PC-9 (cell line): ENCODE results near the gene PHF20. TPM values are rescaled to one million over a fixed set of nuclear protein-coding genes. Genes with fewer than 3 reads are reported as not detected.

Experiments
- BruUV-seq: library from RNA; stranded (reverse); fragments of 400-500 nt; replicated peaks from 2 replicates; lab custom pipeline; 2021; lab: Mats Ljungman, UMichigan
- CTCF ChIA-PET: fragments of 300-600 bp; sonication (Branson Sonifier 250); formaldehyde crosslinking; loops from one replicate; lab custom pipeline; 2022; ENCODE audit warnings: antibody characterized with exemption; lab: Charles Lee
- POLR2A ChIA-PET: fragments of 300-600 bp; sonication (Branson Sonifier 250); formaldehyde crosslinking; loops from one replicate; lab custom pipeline; 2022; ENCODE audit warnings: antibody characterized with exemption; ENCODE audit not compliant: unreplicated experiment; lab: Charles Lee
- DNase-seq, 2 experiments: peaks; one replicate each; pipeline versions ENCODE4 v3.0.0 to v3.0.0-alpha.2; 2015 to 2022; ENCODE audit warnings: mixed read lengths in 1 of 2
- H2AFZ ChIP-seq: fragments of 200-600 bp; sonication (generic); 2 replicates; pipeline ENCODE4 v1.8.1; 2017; ENCODE audit warnings: antibody characterized with exemption
- H3F3A ChIP-seq: fragments of 200-600 bp; sonication (generic); 2 replicates; pipeline ENCODE4 v1.8.1; 2017; ENCODE audit warnings: antibody characterized with exemption, mild to moderate bottlenecking, low read depth; ENCODE audit not compliant: insufficient read depth
- H3K27ac ChIP-seq: fragments of 200-600 bp; sonication (generic); 2 replicates; pipeline ENCODE4 v1.6.1; 2016; ENCODE audit warnings: mixed run types
- H3K27me3 ChIP-seq: fragments of 200-600 bp; sonication (generic); 2 replicates; pipeline ENCODE4 v1.6.1; 2016; ENCODE audit warnings: low read depth, mixed run types; ENCODE audit not compliant: insufficient read depth
- H3K36me3 ChIP-seq: fragments of 200-600 bp; sonication (generic); 2 replicates; pipeline ENCODE4 v1.6.1; 2016; ENCODE audit warnings: low read depth, mixed run types
- H3K4me1 ChIP-seq: fragments of 200-600 bp; sonication (generic); replicated peaks from 2 replicates; pipeline ENCODE4 v1.6.1; 2016; ENCODE audit warnings: mixed run types; ENCODE audit not compliant: insufficient read depth
- H3K4me2 ChIP-seq: fragments of 200-600 bp; sonication (generic); 2 replicates; pipeline ENCODE4 v1.6.1; 2017; ENCODE audit warnings: mixed run types
- H3K4me3 ChIP-seq: fragments of 200-600 bp; sonication (generic); 2 replicates; pipeline ENCODE4 v1.6.1; 2016; ENCODE audit warnings: mixed run types
- H3K79me2 ChIP-seq: fragments of 200-600 bp; sonication (generic); 2 replicates; pipeline ENCODE4 v1.6.1; 2017; ENCODE audit warnings: low read depth, mixed run types
- H3K9me2 ChIP-seq: fragments of 200-600 bp; sonication (generic); 2 replicates; pipeline ENCODE4 v1.8.1; 2017; ENCODE audit warnings: mild to moderate bottlenecking; ENCODE audit not compliant: insufficient read depth
- H3K9me3 ChIP-seq: fragments of 200-600 bp; sonication (generic); 2 replicates; pipeline ENCODE4 v1.8.1; 2016; ENCODE audit warnings: low read depth; ENCODE audit not compliant: insufficient read depth
- H4K20me1 ChIP-seq: fragments of 200-600 bp; sonication (generic); 2 replicates; pipeline ENCODE4 v1.8.1; 2017; ENCODE audit not compliant: insufficient read depth
- CTCF ChIP-seq: fragments of 200-600 bp; sonication (generic); conservative IDR thresholded peaks from 2 replicates; pipeline ENCODE4 v1.6.1; 2017; ENCODE audit warnings: mixed run types, antibody characterized with exemption, mild to moderate bottlenecking, moderate library complexity
- EZH2 ChIP-seq: fragments of 200-600 bp; sonication (generic); IDR thresholded peaks from 2 replicates; pipeline ENCODE4 v1.8.0; 2017; ENCODE audit warnings: antibody characterized with exemption, low read depth
- intact Hi-C: fragments of 100-400 bp; cut with micrococcal nuclease; formaldehyde crosslinking; loops from one replicate; pipeline ENCODE4 v1.10.0; 2022; ENCODE audit not compliant: unreplicated experiment
- total RNA-seq: library from RNA; stranded (reverse); gene quantifications from 2 replicates; pipeline ENCODE4 v1.2.3, GENCODE V29; 2021

The PHF20 gene
- total RNA-seq, 1 experiment from 2014 or later = 59.8 TPM

- no TSS peak for BruUV-seq
- intact Hi-C loops = no loop called here
- POLR2A ChIA-PET = interaction anchor here (0.6 kb wide), 1 partner anchor 8 kb away, joined by 5 read pairs; no protein-coding TSS in a partner anchor
Observed at GRCh38 chr20:35734777-35735649, 36.8 kb upstream of the PHF20 start.

DNA sequence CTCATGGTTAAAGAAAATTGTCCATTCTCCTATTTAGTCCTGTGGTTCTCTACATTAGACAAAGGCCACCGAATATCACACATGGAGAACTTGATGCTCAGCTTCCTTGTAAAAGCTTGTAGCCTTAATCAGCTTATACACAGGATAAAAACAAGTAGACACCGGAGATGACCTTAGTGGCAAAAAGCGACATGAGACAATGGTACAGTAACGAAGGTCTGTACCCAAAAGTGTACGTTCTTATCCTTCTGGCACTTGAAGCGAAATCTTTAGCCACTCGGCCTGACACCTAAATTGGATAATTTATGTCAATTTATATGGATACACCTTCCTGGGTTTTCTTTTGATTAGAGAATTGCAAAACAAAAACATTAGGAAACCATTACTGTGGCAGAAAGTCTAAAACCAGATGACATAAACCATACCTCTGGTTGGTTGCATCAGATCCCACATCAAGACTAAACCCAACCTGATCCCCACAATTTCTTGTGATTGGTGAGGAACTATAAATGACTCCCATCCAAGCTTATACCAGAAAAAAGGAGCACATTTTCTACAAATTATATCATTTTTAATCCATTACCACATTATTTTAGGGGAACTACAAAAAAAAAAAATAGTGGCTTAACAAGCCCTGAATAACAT lies 35.9 kb upstream of the PHF20 start:
- no peaks in the 10 kb centered on the region for H3K9me2 ChIP-seq
- no peaks in the 10 kb centered on the region for H3K9me3 ChIP-seq
- peaks cover 93% of the 10 kb centered on the region for H3K36me3 ChIP-seq
- H3K4me2 ChIP-seq = 0 out of 2 replicates have a peak overlapping the region, but pooled peaks have one; percentile 11
- no peak for DNase-seq
- H2AFZ ChIP-seq = no peak overlapping the region
- POLR2A ChIA-PET = no interaction called here
- no TSS peak for BruUV-seq
- intact Hi-C loops = no loop called here
- peaks cover 45% of the 10 kb centered on the region for H3K4me1 ChIP-seq
- H3K27ac ChIP-seq = 0 out of 2 replicates have a peak overlapping the region, but pooled peaks have one; percentile 17
- H3K4me3 ChIP-seq = no peak overlapping the region
- CTCF ChIA-PET = no interaction called here
- H3F3A ChIP-seq = peaks cover 83% of the 10 kb centered on the region
- H4K20me1 ChIP-seq = peaks cover 100% of the 10 kb centered on the region
- H3K79me2 ChIP-seq = peaks cover 100% of the 10 kb centered on the region
- no peaks in the 10 kb centered on the region for H3K27me3 ChIP-seq
- TF ChIP-seq EZH2 (no peak), CTCF (no peak)

More at GRCh38 chr20:35734777-35735649, 36.8 kb upstream of the PHF20 start:
- CTCF ChIA-PET = no interaction called here
- Histone ChIP-seq H2AFZ (no peak overlapping the region), H3K36me3 (peaks cover 95% of the 10 kb centered on the region), H3K9me3 (no peaks in the 10 kb centered on the region), H3K27me3 (no peaks in the 10 kb centered on the region), H3K79me2 (peaks cover 100% of the 10 kb centered on the region), H4K20me1 (peaks cover 100% of the 10 kb centered on the region), H3K9me2 (no peaks in the 10 kb centered on the region), H3K4me2 (peak overlapping the region; percentile 11; the same call in 1 of the 2 replicates), H3K4me3 (no peak overlapping the region), H3F3A (peaks cover 83% of the 10 kb centered on the region), H3K4me1 (peaks cover 39% of the 10 kb centered on the region), H3K27ac (0 out of 2 replicates have a peak overlapping the region, but pooled peaks have one; percentile 17)
- DNase-seq = no peak
- no peak for TF ChIP-seq EZH2
- TF ChIP-seq CTCF = no peak

DNA sequence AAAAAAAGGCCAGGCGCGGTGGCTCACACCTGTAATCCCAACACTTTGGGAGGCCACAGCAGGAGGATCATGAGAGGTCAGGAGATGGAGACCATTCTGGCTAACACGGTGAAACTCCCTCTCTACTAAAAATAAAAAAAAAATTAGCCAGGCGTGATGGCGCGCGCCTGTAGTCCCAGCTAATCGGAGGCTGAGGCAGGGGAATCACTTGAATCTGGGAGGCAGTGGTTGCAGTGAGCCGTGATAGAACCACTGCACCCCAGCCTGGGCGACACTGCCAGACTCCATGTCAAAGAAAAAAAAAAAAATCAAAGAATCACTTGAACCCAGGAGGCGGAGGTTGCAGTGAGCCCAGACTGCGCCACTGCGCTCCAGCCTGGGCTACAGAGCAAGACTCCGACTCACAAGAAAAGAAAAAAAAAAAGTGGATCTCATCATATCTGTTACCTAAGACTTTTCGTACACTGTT lies 33.9 kb upstream of the PHF20 start:
- H3F3A ChIP-seq = peaks cover 70% of the 10 kb centered on the region
- no peaks in the 10 kb centered on the region for H3K27me3 ChIP-seq
- no peak for DNase-seq
- no peaks in the 10 kb centered on the region for H3K9me3 ChIP-seq
- ChIA-PET POLR2A (interaction anchor here (0.6 to 0.7 kb wide), 2 partner anchors 34 to 421 kb away, joined by 4 to 9 read pairs; partner anchors contain the start of gene PHF20), CTCF (interaction anchor here (0.7 kb wide), 1 partner anchor 172 kb away, joined by 11 read pairs; no protein-coding TSS in a partner anchor)
- no peaks in the 10 kb centered on the region for H3K9me2 ChIP-seq
- H3K36me3 ChIP-seq = peaks cover 79% of the 10 kb centered on the region
- no TSS peak for BruUV-seq
- no peak overlapping the region for H3K27ac ChIP-seq
- no peak for TF ChIP-seq CTCF
- TF ChIP-seq EZH2 = no peak
- peaks cover 95% of the 10 kb centered on the region for H3K79me2 ChIP-seq
- H3K4me1 ChIP-seq = peaks cover 41% of the 10 kb centered on the region
- peaks cover 85% of the 10 kb centered on the region for H4K20me1 ChIP-seq
- H2AFZ ChIP-seq = no peak overlapping the region
- no peak overlapping the region; the same call in 1 of the 2 replicates for H3K4me2 ChIP-seq
- H3K4me3 ChIP-seq = no peak overlapping the region
- intact Hi-C loops = no loop called here
